Nephron progenitor cell (in vitro differentiated cells): ENCODE results near the gene PRAMEF8.
"Not testable (repeated sequence)": the region's sequence is repeated elsewhere in the genome, so short reads cannot be mapped to it uniquely, and the experiment has no call there.

Experiments used
- DNase-seq: peaks from one replicate; pipeline ENCODE4 v3.0.0; 2021
- H3K27ac Mint-ChIP-seq: 2 replicates; pipeline ENCODE4 v1.8.0; 2021; ENCODE audit warnings: mild to moderate bottlenecking, moderate library complexity, mixed read lengths
- H3K27me3 Mint-ChIP-seq: 2 replicates; pipeline ENCODE4 v1.8.0; 2021; ENCODE audit warnings: mild to moderate bottlenecking, low read depth, mixed read lengths; ENCODE audit not compliant: poor library complexity
- H3K36me3 Mint-ChIP-seq: 2 replicates; pipeline ENCODE4 v1.8.0; 2021; ENCODE audit warnings: low read depth, mixed read lengths
- H3K4me1 Mint-ChIP-seq: 2 replicates; pipeline ENCODE4 v1.8.0; 2021; ENCODE audit warnings: mixed read lengths
- H3K4me3 Mint-ChIP-seq: 2 replicates; pipeline ENCODE4 v1.8.0; 2021; ENCODE audit warnings: mild to moderate bottlenecking, moderate library complexity, mixed read lengths
- H3K9me3 Mint-ChIP-seq: 2 replicates; pipeline ENCODE4 v1.8.0; 2021; ENCODE audit warnings: mild to moderate bottlenecking, moderate library complexity, mixed read lengths

The PRAMEF8 gene

DNA sequence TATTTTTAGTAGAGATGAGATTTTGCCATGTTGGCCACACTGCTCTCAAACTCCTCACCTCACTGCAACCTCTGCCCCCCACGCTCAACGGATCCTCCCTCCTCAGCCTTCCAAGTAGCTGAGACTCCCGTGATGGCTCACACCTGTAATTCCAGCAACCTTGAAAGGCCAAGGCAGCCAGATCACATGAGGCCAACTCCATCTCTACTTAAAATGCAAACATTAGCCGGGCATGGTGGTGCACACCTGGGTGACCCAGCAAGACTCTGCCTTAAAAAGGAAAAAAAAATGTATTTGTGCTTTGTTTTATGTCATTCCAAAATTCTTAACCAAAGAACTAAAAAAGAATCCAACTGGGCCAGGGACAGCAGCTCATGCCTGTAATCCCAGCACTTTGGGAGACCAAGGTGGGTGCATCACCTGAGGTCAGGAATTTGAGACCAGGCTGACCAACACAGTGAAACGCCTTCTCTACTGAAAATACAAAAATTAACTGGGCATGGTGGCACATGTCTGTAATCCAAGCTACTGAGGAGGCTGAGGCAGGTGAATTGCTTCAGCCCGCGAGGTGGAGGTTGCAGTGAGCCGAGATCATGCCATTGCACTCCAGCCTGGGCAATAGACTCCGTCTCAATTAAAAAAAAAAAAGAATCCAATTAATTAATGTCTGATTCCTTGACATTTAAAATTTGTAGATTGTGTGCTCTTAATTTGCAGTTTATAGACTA is 41.2 kb downstream of the PRAMEF8 start:
- peaks cover 80% of the 10 kb centered on the region for H3K9me3 Mint-ChIP-seq
- H3K27ac Mint-ChIP-seq, H3K36me3 Mint-ChIP-seq, H3K4me3 Mint-ChIP-seq, DNase-seq, H3K4me1 Mint-ChIP-seq, H3K27me3 Mint-ChIP-seq: not testable (repeated sequence)

DNA sequence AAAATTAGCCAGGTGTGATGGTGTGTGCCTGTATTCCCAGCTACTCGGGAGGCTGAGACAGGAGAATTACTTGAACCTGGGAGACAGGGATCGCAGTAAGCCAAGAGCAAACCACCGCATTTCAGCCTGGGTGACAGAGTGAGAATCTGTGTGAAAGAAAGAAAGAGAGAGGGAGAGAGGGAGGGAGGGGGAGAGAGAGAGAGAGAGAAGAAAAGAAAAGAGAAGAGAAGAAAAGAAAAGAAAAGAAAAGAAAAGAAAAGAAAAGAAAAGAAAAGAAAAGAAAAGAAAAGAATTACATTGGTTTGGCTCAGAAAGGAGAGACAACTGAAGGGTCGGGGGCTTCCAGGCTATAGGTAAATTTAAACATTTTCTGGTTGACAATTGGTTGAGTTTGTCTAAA is 45.3 kb downstream of the PRAMEF8 start:
- H3K36me3 Mint-ChIP-seq, DNase-seq, H3K4me1 Mint-ChIP-seq, H3K27ac Mint-ChIP-seq, H3K4me3 Mint-ChIP-seq, H3K27me3 Mint-ChIP-seq: not testable (repeated sequence)
- H3K9me3 Mint-ChIP-seq = peaks cover 89% of the 10 kb centered on the region

DNA sequence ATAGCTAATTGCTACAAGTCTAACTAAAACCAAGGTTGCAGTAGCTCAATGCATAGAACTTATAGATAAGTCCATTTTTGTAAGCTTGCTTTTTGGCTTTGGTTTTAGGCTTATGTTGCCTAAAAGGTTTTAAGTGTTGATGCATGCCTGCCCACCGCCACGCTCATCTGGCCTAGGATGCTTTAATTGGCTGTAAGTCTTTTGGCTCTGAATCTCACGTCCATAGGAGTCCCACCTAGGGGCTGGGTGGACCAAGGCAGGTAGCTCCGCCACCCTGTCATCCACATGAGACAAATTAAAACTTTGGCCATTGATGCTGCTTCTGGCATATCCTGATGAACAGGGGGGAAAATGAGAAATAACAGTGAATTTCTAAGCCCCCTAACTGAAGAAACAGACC is 47.4 kb downstream of the PRAMEF8 start:
- H3K4me3 Mint-ChIP-seq, H3K4me1 Mint-ChIP-seq, H3K27ac Mint-ChIP-seq, H3K36me3 Mint-ChIP-seq, DNase-seq, H3K27me3 Mint-ChIP-seq: not testable (repeated sequence)
- H3K9me3 Mint-ChIP-seq = peaks cover 89% of the 10 kb centered on the region

DNA sequence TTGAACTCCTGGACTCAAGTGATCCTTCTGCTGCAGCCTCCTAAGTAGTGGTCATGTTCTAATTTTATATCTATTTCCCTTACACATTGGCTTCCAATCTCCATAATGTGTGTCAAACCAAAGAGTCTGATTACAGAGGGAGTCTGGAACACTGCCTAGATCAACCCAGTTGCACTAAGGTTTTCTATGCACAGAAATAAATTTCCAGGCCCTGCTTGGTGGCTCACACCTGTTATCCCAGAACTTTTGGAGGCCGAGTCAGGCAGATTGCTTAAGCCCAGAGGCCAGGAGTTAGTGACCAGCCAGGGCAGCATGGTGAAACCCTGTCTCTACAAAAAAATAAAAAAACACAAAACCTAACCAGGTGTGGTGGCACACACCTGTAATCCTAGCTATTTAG is 50.9 kb downstream of the PRAMEF8 start:
- not testable (repeated sequence) for H3K4me1 Mint-ChIP-seq, DNase-seq, H3K27me3 Mint-ChIP-seq, H3K4me3 Mint-ChIP-seq, H3K36me3 Mint-ChIP-seq, H3K27ac Mint-ChIP-seq
- H3K9me3 Mint-ChIP-seq = peaks cover 86% of the 10 kb centered on the region

DNA sequence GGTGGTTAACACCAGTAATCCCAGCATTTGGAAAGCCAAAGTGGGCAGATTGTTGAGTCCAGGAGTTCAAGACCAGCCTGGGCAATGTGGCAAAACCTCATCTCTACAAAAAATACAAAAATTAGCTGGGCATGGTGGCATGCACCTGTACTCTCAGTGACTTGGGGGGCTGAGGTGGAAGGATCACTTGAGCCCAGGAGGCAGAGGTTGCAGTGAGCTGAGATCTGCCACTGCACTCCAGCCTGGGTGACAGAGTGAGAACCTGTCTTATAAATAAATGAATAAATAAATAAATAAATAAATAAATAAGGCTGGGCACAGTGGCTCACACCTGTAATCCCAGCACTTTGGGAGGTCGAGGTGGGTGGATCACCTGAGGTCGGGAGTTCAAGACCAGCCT is 52.9 kb downstream of the PRAMEF8 start:
- not testable (repeated sequence) for H3K4me3 Mint-ChIP-seq, H3K27ac Mint-ChIP-seq, H3K36me3 Mint-ChIP-seq, H3K27me3 Mint-ChIP-seq, DNase-seq, H3K4me1 Mint-ChIP-seq
- H3K9me3 Mint-ChIP-seq = peaks cover 87% of the 10 kb centered on the region
